SK-MEL-5 (cell line): ENCODE data around the gene UBE2L5. TPM values are rescaled to one million over a fixed set of nuclear protein-coding genes. Genes with fewer than 3 reads are reported as not detected.
"Not testable (repeated sequence)": the region's sequence is repeated elsewhere in the genome, so short reads cannot be mapped to it uniquely, and the experiment has no call there.

Experiments used
- DNase-seq: peaks from one replicate; pipeline ENCODE4 v3.0.0-alpha.2; 2016; ENCODE audit warnings: low read depth, low spot score
- in situ Hi-C: cut with HindIII; loops from 2 replicates; pipeline ENCODE4 v1.10.0; 2016; ENCODE audit warnings: low sequenced_read_pairs, high pct_unique_total_duplicates, low pct_unique_long_range_greater_than_20kb
- total RNA-seq: library from RNA; depleted of rRNA; stranded (reverse); fragments of >200 nt; shearing (Covaris generic); gene quantifications from 2 replicates; pipeline ENCODE4 v1.2.3, GENCODE V29; 2014

The UBE2L5 gene
- total RNA-seq, 1 experiment from 2014 or later: not detected

GRCh38 chr13:30423891-30424290, 1.6 kb downstream of the UBE2L5 start:
- DNase-seq: no peak
- in situ Hi-C loops: no loop called here

GRCh38 chr13:30429235-30429634, 6.9 kb downstream of the UBE2L5 start:
- DNase-seq: no peak
- in situ Hi-C loops: no loop called here

- no peak for DNase-seq
- in situ Hi-C loops: no loop called here
Observed at GRCh38 chr13:30429721-30430694, 7.7 kb downstream of the UBE2L5 start.

- DNase-seq: no peak
- in situ Hi-C loops: no loop called here
Observed at GRCh38 chr13:30431269-30431940, 9.1 kb downstream of the UBE2L5 start.

GRCh38 chr13:30435911-30436451, 13.7 kb downstream of the UBE2L5 start:
- DNase-seq: no peak
- in situ Hi-C loops: no loop called here

GRCh38 chr13:30437177-30437576, 14.9 kb downstream of the UBE2L5 start:
- in situ Hi-C loops: no loop called here

GRCh38 chr13:30438286-30438685, 16.0 kb downstream of the UBE2L5 start:
- in situ Hi-C loops: no loop called here
- DNase-seq: no peak

More at GRCh38 chr13:30437177-30437576, 14.9 kb downstream of the UBE2L5 start:
- no peak for DNase-seq

- in situ Hi-C loops: no loop called here
- no peak for DNase-seq
Observed at GRCh38 chr13:30440910-30441703, 18.8 kb downstream of the UBE2L5 start.

GRCh38 chr13:30442926-30443325, 20.6 kb downstream of the UBE2L5 start:
- in situ Hi-C loops: no loop called here
- no peak for DNase-seq

GRCh38 chr13:30443491-30443890, 21.2 kb downstream of the UBE2L5 start:
- DNase-seq, in situ Hi-C loops: not testable (repeated sequence)

- no peak for DNase-seq
- in situ Hi-C loops: no loop called here
Observed at GRCh38 chr13:30443957-30444404, 21.7 kb downstream of the UBE2L5 start.

- DNase-seq: no peak
- in situ Hi-C loops: no loop called here
Observed at GRCh38 chr13:30446126-30446500, 23.8 kb downstream of the UBE2L5 start.

GRCh38 chr13:30448441-30448840, 26.1 kb downstream of the UBE2L5 start:
- no peak for DNase-seq
- in situ Hi-C loops: no loop called here

- DNase-seq: no peak
- in situ Hi-C loops: no loop called here
Observed at GRCh38 chr13:30450066-30450465, 27.8 kb downstream of the UBE2L5 start.

GRCh38 chr13:30451476-30451875, 29.2 kb downstream of the UBE2L5 start:
- DNase-seq, in situ Hi-C loops: not testable (repeated sequence)

GRCh38 chr13:30453727-30454126, 31.4 kb downstream of the UBE2L5 start:
- DNase-seq: peak; percentile 57
- in situ Hi-C loops: no loop called here

GRCh38 chr13:30454991-30455390, 32.7 kb downstream of the UBE2L5 start:
- no peak for DNase-seq
- in situ Hi-C loops: no loop called here

- in situ Hi-C loops: no loop called here
- no peak for DNase-seq
Observed at GRCh38 chr13:30456290-30456689, 34.0 kb downstream of the UBE2L5 start.
